Lower lobe of right lung (tissue), 2 donors: ENCODE data around the gene CHML. TPM values are rescaled to one million over a fixed set of nuclear protein-coding genes. Genes with fewer than 3 reads are reported as not detected.

Experiments used
- ATAC-seq, 2 donors: fragments of 200-7000 bp; cut with Tn5 transposase; one replicate each; pipeline ENCODE4 v1.9.1; 2020 to 2022; ENCODE audit warnings: mild to moderate bottlenecking in 2 of 2, moderate library complexity in 2 of 2
- DNase-seq: peaks from one replicate; pipeline ENCODE4 v3.0.0-alpha.2; 2020
- H3K27ac ChIP-seq: fragments of 200-600 bp; one replicate; pipeline ENCODE4 v1.8.0; 2022
- H3K27me3 ChIP-seq: fragments of 200-600 bp; one replicate; pipeline ENCODE4 v1.8.0; 2022; ENCODE audit warnings: low read depth
- H3K36me3 ChIP-seq: fragments of 200-600 bp; one replicate; pipeline ENCODE4 v1.8.0; 2022; ENCODE audit warnings: mild to moderate bottlenecking
- H3K4me1 ChIP-seq: fragments of 200-600 bp; one replicate; pipeline ENCODE4 v1.8.0; 2022
- H3K4me3 ChIP-seq: fragments of 200-600 bp; one replicate; pipeline ENCODE4 v1.8.0; 2022; ENCODE audit warnings: mild to moderate bottlenecking
- H3K9me3 ChIP-seq: fragments of 200-600 bp; one replicate; pipeline ENCODE4 v1.8.0; 2022
- intact Hi-C: fragments of 100-400 bp; cut with DNase I; formaldehyde crosslinking; loops from one replicate; pipeline ENCODE4 v1.11.0; 2022
- total RNA-seq: library from RNA; stranded (reverse); fragmentation: NEBNext Ultra II Directional; extraction: Animal tissue kit (Norgen Biotek cat#: 25700); gene quantifications from one replicate; pipeline ENCODE4 v1.2.1, GENCODE V29; 2021
- TF ChIP-seq, protein P1 (sequence below): fragments of 200-600 bp; IDR thresholded peaks from one replicate; pipeline ENCODE4 v1.8.0; 2022; ENCODE audit warnings: antibody characterized with exemption, mild to moderate bottlenecking
- donor health status: DM: no; HTN: yes; CAD: no; lungs with severe emphysema.

Gene CHML
- total RNA-seq, 1 donor from 2014 or later, result 14.5 TPM

DNA sequence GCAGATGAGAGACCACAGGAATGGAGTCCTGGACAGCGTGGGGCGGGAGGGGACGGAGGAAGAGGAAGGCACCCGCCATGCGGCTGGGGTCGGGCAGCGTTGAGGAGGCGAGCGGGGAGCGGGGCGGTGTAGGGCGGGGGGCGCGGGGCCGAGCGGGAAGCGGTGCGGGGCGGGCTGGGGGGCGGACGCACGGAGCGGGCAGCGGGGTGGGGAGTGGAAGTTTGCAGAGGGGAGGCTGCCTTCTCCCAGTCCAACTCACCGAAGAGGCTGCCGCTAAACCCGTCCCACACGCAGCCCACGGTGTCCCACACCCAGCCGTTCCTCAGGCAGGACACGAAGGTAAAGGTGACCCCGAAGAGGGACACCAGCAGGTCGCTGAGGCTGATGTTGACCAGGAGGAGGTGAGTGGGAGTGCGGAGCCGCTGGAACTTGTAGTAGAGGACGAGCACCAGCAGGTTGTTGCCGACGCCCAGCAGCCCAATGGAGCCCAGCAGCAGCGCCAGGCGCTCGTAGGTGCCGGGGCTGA lies 483 bp downstream of the CHML start:
- peaks cover 27% of the 10 kb centered on the region for H3K4me1 ChIP-seq
- peak overlapping the region; percentile 86 for H3K27ac ChIP-seq
- DNase-seq (peak; percentile 77), ATAC-seq (peak; percentile 20 to 33)
- H3K4me3 ChIP-seq, result peak overlapping the region; percentile 82
- TF ChIP-seq, protein P1, sequence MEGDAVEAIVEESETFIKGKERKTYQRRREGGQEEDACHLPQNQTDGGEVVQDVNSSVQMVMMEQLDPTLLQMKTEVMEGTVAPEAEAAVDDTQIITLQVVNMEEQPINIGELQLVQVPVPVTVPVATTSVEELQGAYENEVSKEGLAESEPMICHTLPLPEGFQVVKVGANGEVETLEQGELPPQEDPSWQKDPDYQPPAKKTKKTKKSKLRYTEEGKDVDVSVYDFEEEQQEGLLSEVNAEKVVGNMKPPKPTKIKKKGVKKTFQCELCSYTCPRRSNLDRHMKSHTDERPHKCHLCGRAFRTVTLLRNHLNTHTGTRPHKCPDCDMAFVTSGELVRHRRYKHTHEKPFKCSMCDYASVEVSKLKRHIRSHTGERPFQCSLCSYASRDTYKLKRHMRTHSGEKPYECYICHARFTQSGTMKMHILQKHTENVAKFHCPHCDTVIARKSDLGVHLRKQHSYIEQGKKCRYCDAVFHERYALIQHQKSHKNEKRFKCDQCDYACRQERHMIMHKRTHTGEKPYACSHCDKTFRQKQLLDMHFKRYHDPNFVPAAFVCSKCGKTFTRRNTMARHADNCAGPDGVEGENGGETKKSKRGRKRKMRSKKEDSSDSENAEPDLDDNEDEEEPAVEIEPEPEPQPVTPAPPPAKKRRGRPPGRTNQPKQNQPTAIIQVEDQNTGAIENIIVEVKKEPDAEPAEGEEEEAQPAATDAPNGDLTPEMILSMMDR, result no peak
- peaks cover 6% of the 10 kb centered on the region for H3K36me3 ChIP-seq
- intact Hi-C loops, result no loop called here
- H3K27me3 ChIP-seq, result no peaks in the 10 kb centered on the region
- H3K9me3 ChIP-seq, result no peaks in the 10 kb centered on the region

GRCh38 chr1:241638909-241639622 lies 1.1 kb downstream of the CHML start:
- Histone ChIP-seq H3K36me3 (peaks cover 6% of the 10 kb centered on the region), H3K4me1 (peaks cover 27% of the 10 kb centered on the region), H3K9me3 (no peaks in the 10 kb centered on the region), H3K27ac (peak overlapping the region; percentile 86), H3K4me3 (peak overlapping the region; percentile 82), H3K27me3 (no peaks in the 10 kb centered on the region)
- no peak for ATAC-seq
- intact Hi-C loops, result no loop called here
- TF ChIP-seq, protein P1, result no peak
- no peak for DNase-seq

- intact Hi-C loops, result no loop called here
- Histone ChIP-seq H3K27ac (no peak overlapping the region), H3K4me3 (peak overlapping the region; percentile 82)
Measured at GRCh38 chr1:241638099-241638682, 2.0 kb downstream of the CHML start.

GRCh38 chr1:241637604-241638003 lies 2.6 kb downstream of the CHML start:
- Histone ChIP-seq H3K4me3 (peak overlapping the region; percentile 82), H3K36me3 (peaks cover 6% of the 10 kb centered on the region), H3K27ac (no peak overlapping the region), H3K27me3 (no peaks in the 10 kb centered on the region), H3K9me3 (no peaks in the 10 kb centered on the region), H3K4me1 (peaks cover 27% of the 10 kb centered on the region)
- TF ChIP-seq, protein P1, result no peak
- DNase-seq (no peak), ATAC-seq (no peak)
- intact Hi-C loops, result no loop called here

More at GRCh38 chr1:241638099-241638682, 2.0 kb downstream of the CHML start:
- Histone ChIP-seq H3K9me3 (no peaks in the 10 kb centered on the region), H3K4me1 (peaks cover 27% of the 10 kb centered on the region), H3K36me3 (peaks cover 6% of the 10 kb centered on the region), H3K27me3 (no peaks in the 10 kb centered on the region)
- ATAC-seq (no peak), DNase-seq (no peak)
- TF ChIP-seq, protein P1, result no peak

DNA sequence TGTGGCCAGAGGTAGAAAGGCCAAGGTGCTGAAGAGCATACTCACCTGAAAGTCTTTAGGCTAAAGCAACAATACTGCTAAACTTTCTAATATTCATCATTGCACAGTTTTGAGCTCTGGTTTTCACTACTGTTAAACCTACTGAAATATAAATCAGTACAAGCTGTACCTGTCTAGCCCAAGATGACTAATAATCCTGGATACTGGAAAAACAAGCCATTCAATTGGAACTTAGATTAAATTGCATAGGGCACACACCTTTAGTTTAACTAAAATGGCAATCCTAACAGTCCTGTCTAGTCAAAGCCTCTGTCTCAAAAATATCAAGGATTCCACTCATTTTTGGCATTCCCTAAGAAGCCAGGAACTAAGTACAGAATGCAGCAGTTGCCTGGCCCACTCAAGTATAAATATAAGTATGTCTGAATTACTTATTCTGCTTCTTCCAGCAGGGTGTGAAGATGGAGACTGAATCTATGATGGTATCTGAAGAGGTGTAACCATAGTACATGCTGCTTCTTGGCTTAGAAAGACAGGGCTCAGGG lies 3.1 kb downstream of the CHML start:
- Histone ChIP-seq H3K4me3 (no peak overlapping the region), H3K36me3 (peaks cover 6% of the 10 kb centered on the region), H3K9me3 (no peaks in the 10 kb centered on the region), H3K27ac (no peak overlapping the region), H3K4me1 (peaks cover 27% of the 10 kb centered on the region), H3K27me3 (no peaks in the 10 kb centered on the region)
- TF ChIP-seq, protein P1, result no peak
- intact Hi-C loops, result no loop called here
- DNase-seq (no peak), ATAC-seq (no peak)
